Measurements from ENCODE around the gene SSR3. TPM values are rescaled to one million over a fixed set of nuclear protein-coding genes. Genes with fewer than 3 reads are reported as not detected.
"Not testable (repeated sequence)": the region's sequence is repeated elsewhere in the genome, so short reads cannot be mapped to it uniquely, and the experiment has no call there.

The SSR3 gene
- total RNA-seq, 1 donor from 2014 or later = 217 TPM

DNA sequence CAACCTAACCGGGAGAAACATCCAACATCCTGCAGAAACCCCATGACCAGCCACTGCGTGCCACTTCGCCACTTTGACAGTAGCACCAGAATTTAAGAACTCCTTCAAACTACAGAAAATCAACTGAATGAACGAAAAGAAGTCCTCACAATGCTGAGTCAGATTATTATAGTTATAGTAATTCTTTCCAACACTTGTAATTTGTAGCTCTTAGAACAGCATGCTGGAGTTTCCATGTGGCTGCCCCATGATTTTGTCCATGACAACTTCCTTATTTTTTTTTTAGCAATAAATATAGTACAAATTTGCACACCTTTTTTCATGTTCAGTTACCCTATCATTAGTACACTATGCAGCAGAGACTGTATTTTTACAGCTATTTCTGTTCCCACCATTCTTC is 26.1 kb upstream of the SSR3 start:
- TF ChIP-seq, protein P1, sequence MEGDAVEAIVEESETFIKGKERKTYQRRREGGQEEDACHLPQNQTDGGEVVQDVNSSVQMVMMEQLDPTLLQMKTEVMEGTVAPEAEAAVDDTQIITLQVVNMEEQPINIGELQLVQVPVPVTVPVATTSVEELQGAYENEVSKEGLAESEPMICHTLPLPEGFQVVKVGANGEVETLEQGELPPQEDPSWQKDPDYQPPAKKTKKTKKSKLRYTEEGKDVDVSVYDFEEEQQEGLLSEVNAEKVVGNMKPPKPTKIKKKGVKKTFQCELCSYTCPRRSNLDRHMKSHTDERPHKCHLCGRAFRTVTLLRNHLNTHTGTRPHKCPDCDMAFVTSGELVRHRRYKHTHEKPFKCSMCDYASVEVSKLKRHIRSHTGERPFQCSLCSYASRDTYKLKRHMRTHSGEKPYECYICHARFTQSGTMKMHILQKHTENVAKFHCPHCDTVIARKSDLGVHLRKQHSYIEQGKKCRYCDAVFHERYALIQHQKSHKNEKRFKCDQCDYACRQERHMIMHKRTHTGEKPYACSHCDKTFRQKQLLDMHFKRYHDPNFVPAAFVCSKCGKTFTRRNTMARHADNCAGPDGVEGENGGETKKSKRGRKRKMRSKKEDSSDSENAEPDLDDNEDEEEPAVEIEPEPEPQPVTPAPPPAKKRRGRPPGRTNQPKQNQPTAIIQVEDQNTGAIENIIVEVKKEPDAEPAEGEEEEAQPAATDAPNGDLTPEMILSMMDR (IDR thresholded peaks at IDR 0.05; ENCODE audit: insufficient read depth, low read length, poor library complexity, severe bottlenecking) = no peak
- no peaks in the 10 kb centered on the region for H3K36me3 ChIP-seq (ENCODE audit: control insufficient read depth, insufficient read depth, low read length)
- H3K4me3 ChIP-seq (ENCODE audit: low read depth, low read length) = no peak overlapping the region
- DNase-seq (ENCODE audit: low read depth) = no peak
- H3K27me3 ChIP-seq (ENCODE audit: control insufficient read depth, insufficient read depth, low read length) = no peaks in the 10 kb centered on the region

DNA sequence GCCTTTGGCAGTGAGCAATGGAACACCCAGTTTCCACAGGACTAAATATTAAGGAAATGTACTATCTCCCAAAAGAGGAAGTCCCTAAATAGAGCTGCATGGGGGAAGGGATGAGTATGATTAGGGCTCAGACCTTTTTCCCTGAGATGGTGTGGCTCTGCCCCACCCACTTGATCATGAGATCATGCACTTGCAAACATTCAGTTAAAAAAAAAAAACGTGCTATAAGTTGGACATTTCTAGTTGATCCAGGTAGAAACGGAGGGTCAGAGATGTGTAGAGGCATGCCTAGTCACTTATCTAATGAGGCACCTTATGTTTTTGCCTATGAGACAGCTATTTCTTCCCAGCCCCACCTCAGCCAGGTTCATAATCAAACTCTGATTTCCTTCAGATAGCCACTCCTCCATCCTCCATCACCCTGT is 24.5 kb upstream of the SSR3 start:
- no peaks in the 10 kb centered on the region for H3K36me3 ChIP-seq (ENCODE audit: control insufficient read depth, insufficient read depth, low read length)
- no peaks in the 10 kb centered on the region for H3K27me3 ChIP-seq (ENCODE audit: control insufficient read depth, insufficient read depth, low read length)
- H3K4me3 ChIP-seq (ENCODE audit: low read depth, low read length) = no peak overlapping the region
- no peak for DNase-seq (ENCODE audit: low read depth)
- TF ChIP-seq, protein P1 (IDR thresholded peaks at IDR 0.05; ENCODE audit: insufficient read depth, low read length, poor library complexity, severe bottlenecking) = no peak

DNA sequence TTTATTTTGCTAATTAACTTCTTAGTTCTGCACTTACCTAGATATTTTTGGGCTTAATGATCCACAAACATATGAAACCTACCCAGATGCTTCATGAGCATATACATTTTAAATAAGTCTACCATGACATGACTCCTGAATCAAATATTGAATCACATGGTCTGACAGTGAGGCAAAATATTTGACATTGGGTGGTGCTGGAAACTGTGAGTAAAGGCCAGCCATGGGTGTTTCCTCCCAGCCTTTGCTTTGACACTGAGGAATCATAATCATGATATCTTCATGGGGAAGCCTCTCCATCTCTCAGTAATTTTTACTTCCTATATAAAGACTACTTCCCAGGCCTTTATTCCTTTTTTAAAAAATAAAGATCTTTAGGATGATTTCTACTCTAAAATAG is 22.8 kb upstream of the SSR3 start:
- no peak for DNase-seq (ENCODE audit: low read depth)
- no peaks in the 10 kb centered on the region for H3K36me3 ChIP-seq (ENCODE audit: control insufficient read depth, insufficient read depth, low read length)
- no peak overlapping the region for H3K4me3 ChIP-seq (ENCODE audit: low read depth, low read length)
- TF ChIP-seq, protein P1 (IDR thresholded peaks at IDR 0.05; ENCODE audit: insufficient read depth, low read length, poor library complexity, severe bottlenecking) = no peak
- H3K27me3 ChIP-seq (ENCODE audit: control insufficient read depth, insufficient read depth, low read length) = no peaks in the 10 kb centered on the region

DNA sequence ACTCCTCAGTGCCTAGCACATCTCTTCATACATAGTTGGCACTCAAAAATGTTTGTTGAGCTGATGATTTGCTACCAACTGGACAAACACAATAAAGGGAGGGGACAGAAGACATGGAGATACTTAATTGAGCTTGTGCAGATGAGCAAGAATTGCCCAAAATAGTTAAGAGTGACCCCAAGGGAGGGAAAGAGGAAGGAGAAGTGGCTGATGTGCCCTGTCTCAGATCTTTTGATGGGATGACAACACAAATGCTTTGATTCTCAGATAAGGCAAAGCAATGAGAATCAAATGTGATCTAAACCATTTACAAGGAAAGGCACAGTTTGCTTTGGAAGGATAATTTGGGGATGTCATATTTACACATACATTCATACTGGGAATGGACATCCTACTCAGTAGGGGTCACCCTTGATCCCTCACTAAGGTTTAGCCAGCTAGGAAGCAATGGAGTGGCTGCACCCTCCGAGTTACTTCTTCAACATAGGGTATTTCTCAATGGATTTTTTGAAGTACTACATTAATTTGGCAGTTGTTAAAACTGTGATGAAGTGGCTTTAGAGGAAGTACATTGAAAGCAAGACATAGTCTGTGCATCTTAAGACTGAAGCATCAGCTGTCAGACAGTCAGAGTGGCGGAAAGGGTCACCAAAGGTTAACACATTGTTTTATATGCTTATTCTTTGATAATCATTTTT is 21.9 kb upstream of the SSR3 start:
- no peaks in the 10 kb centered on the region for H3K36me3 ChIP-seq (ENCODE audit: control insufficient read depth, insufficient read depth, low read length)
- TF ChIP-seq, protein P1 (IDR thresholded peaks at IDR 0.05; ENCODE audit: insufficient read depth, low read length, poor library complexity, severe bottlenecking) = no peak
- H3K27me3 ChIP-seq (ENCODE audit: control insufficient read depth, insufficient read depth, low read length) = no peaks in the 10 kb centered on the region
- no peak overlapping the region for H3K4me3 ChIP-seq (ENCODE audit: low read depth, low read length)
- no peak for DNase-seq (ENCODE audit: low read depth)

DNA sequence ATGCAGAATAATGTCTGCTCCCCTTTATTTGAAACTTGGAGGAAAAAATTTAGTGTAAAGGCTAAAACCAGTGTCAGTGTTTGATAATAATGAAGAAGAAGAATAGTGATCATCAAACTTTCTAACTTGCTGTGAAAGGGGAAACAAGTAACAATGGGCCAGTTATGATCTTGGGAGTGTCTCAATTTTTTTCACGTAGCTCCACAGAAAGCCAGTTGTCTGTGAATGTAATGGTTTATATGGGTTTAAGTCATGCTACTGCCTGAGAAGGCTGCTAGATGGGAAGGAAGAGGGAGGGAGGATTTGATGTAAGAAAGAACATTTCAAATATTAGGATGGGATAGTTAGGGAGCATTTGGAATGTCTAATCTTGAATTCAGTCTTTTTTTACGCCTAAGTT is 21.1 kb upstream of the SSR3 start:
- H3K27me3 ChIP-seq (ENCODE audit: control insufficient read depth, insufficient read depth, low read length) = no peaks in the 10 kb centered on the region
- DNase-seq (ENCODE audit: low read depth) = no peak
- TF ChIP-seq, protein P1 (IDR thresholded peaks at IDR 0.05; ENCODE audit: insufficient read depth, low read length, poor library complexity, severe bottlenecking) = no peak
- H3K4me3 ChIP-seq (ENCODE audit: low read depth, low read length) = no peak overlapping the region
- H3K36me3 ChIP-seq (ENCODE audit: control insufficient read depth, insufficient read depth, low read length) = no peaks in the 10 kb centered on the region

DNA sequence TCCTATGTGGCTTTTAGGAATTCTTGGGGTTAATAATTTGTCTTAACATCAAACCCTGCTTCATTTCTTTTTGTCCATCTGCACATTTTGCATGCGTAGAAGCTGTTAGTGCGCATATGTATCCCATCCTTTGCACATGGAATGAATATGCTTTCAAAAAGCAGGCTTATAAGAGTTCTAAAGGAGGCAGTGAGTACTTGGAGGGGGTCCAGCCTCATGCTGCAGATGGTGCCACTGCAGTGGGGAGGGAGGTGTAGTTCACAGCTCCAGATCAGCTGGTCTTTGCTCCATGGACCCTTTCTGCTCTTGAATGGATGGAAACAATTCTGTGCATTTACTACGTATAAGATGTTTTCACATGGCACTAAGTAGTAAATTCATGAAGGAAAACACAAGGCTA is 20.7 kb upstream of the SSR3 start:
- H3K4me3 ChIP-seq (ENCODE audit: low read depth, low read length) = no peak overlapping the region
- no peaks in the 10 kb centered on the region for H3K27me3 ChIP-seq (ENCODE audit: control insufficient read depth, insufficient read depth, low read length)
- TF ChIP-seq, protein P1 (IDR thresholded peaks at IDR 0.05; ENCODE audit: insufficient read depth, low read length, poor library complexity, severe bottlenecking) = no peak
- H3K36me3 ChIP-seq (ENCODE audit: control insufficient read depth, insufficient read depth, low read length) = no peaks in the 10 kb centered on the region
- DNase-seq (ENCODE audit: low read depth) = no peak

DNA sequence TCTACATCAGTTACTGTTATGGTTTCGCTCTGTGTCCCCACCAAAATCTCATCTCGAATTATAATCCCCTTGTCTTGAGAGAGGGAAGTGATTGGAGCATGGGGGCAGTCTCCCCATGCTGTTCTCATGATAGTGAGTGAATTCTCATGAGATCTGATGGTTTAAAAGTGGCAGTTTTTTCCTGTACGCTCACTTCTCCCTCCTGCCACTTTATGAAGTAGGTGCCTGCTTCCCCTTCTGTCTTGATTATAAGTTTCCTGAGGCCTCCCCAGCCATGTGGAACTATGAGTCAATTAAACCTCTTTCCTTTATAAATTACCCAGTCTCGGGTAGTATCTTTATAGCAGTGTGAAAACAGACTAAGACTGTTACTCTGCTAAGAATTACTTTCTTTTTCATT is 15.0 kb upstream of the SSR3 start:
- H3K27me3 ChIP-seq (ENCODE audit: control insufficient read depth, insufficient read depth, low read length); DNase-seq (ENCODE audit: low read depth); H3K36me3 ChIP-seq (ENCODE audit: control insufficient read depth, insufficient read depth, low read length); H3K4me3 ChIP-seq (ENCODE audit: low read depth, low read length): not testable (repeated sequence)

DNA sequence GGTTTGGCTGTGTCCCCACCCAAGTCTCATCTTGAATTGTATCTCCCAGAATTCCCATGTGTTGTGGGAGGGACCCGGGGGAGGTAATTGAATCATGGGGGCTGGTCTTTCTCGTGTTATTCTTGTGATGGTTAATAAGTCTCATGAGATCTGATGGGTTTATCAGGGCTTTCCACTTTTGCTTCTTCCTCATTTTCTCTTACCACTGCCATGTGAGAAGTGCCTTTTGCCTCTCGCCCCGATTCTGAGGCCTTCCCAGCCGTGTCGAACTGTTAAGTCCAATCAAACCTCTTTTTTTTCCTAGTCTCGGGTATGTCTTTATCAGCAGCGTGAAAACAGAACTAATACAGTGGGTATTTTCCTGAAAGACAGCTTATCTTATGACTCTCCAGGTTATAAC is 14.1 kb upstream of the SSR3 start:
- H3K36me3 ChIP-seq (ENCODE audit: control insufficient read depth, insufficient read depth, low read length); DNase-seq (ENCODE audit: low read depth); H3K27me3 ChIP-seq (ENCODE audit: control insufficient read depth, insufficient read depth, low read length); H3K4me3 ChIP-seq (ENCODE audit: low read depth, low read length): not testable (repeated sequence)
